K562 (cell line): ENCODE measurements around the gene TMEM245. TPM values are rescaled to one million over a fixed set of nuclear protein-coding genes. Genes with fewer than 3 reads are reported as not detected.

ENCODE experiments used
- ATAC-seq: fragments of 200-7000 bp; cut with Tn5 transposase; 3 replicates; pipeline ENCODE4 v1.9.1; 2020; ENCODE audit warnings: moderate library complexity
- BruUV-seq: library from RNA; stranded (reverse); fragments of 400-500 nt; replicated peaks from 2 replicates; lab custom pipeline; 2021; lab: Mats Ljungman, UMichigan
- CTCF ChIA-PET: fragments of 300-600 bp; formaldehyde crosslinking; extraction: SDS; loops from one replicate; lab custom pipeline; 2021; ENCODE audit warnings: low intra/inter-chr PET ratio; lab: Yijun Ruan, JAX
- POLR2A ChIA-PET: fragments of 300-600, 350-650 bp; sonication (Branson Sonifier 250); formaldehyde crosslinking; extraction: SDS; loops from one replicate; lab custom pipeline; 2021; ENCODE audit warnings: antibody characterized with exemption, inconsistent platforms; lab: Yijun Ruan, JAX
- DNase-seq, 4 experiments: peaks; one replicate each; pipeline versions ENCODE4 v3.0.0 to v3.0.0-alpha.2; 2011 to 2018; ENCODE audit warnings: low spot score in 3 of 4, mixed read lengths in 3 of 4; ENCODE audit errors: extremely low read depth in 1 of 4
- FAIRE-seq: peaks from 2 replicates; lab custom pipeline; 2011; peaks lifted over from hg19 to GRCh38; lab: Jason Lieb, UNC
- H2AFZ ChIP-seq: 2 replicates; pipeline ENCODE4 v1.6.0; 2011; ENCODE audit warnings: low read depth, low read length, control low read depth, inconsistent platforms
- H3K27ac ChIP-seq: fragments of 200-600 bp; 3 replicates; pipeline ENCODE4 v1.8.0; 2011; ENCODE audit warnings: low read depth, mild to moderate bottlenecking, control low read depth, inconsistent platforms, low read length, moderate library complexity, mixed read lengths; ENCODE audit errors: extremely low read depth
- H3K27me3 ChIP-seq, 2 experiments: fragments of 300-600 bp in 1 of 2; 2 replicates in 1 of 2; 3 replicates in 1 of 2; pipeline versions ENCODE4 v1.6.0 to v1.8.0; 2011; ENCODE audit warnings: inconsistent platforms in 2 of 2, low read length in 2 of 2, mild to moderate bottlenecking in 1 of 2, mixed read lengths in 1 of 2, moderate library complexity in 1 of 2; ENCODE audit not compliant: control insufficient read depth in 2 of 2, insufficient read depth in 2 of 2
- H3K36me3 ChIP-seq: fragments of 300-600 bp; 3 replicates; pipeline ENCODE4 v1.8.0; 2011; ENCODE audit warnings: mild to moderate bottlenecking, low read length, inconsistent platforms; ENCODE audit not compliant: control insufficient read depth, insufficient read depth
- H3K4me1 ChIP-seq, 2 experiments: fragments of 200-600 bp in 1 of 2; replicated peaks in 1 of 2; 2 replicates in 1 of 2; 3 replicates in 1 of 2; pipeline versions ENCODE4 v1.5.1 to v1.8.0; 2011; ENCODE audit warnings: inconsistent platforms in 2 of 2, low read length in 2 of 2, mild to moderate bottlenecking in 1 of 2, mixed read lengths in 1 of 2, moderate library complexity in 1 of 2; ENCODE audit not compliant: control insufficient read depth in 2 of 2, insufficient read depth in 2 of 2
- H3K4me2 ChIP-seq: 2 replicates; pipeline ENCODE4 v1.6.1; 2011; ENCODE audit warnings: low read length, control low read depth, inconsistent platforms, mixed read lengths; ENCODE audit not compliant: insufficient read depth
- H3K4me3 ChIP-seq: fragments of 200-600 bp; sonication (generic), shearing (Covaris generic); 2 replicates; pipeline ENCODE4 v1.5.1; 2016; ENCODE audit warnings: control low read depth, inconsistent platforms
- H3K79me2 ChIP-seq: fragments of 200-600 bp; 3 replicates; pipeline ENCODE4 v1.8.0; 2011; ENCODE audit warnings: low read length, inconsistent platforms; ENCODE audit not compliant: control insufficient read depth, insufficient read depth
- H3K9ac ChIP-seq, 2 experiments: 2 replicates each; pipeline versions ENCODE4 v1.6.0 to v1.6.1; 2011; ENCODE audit warnings: low read depth in 2 of 2, low read length in 2 of 2, control low read depth in 1 of 2, inconsistent platforms in 1 of 2, mild to moderate bottlenecking in 1 of 2, mixed read lengths in 1 of 2; ENCODE audit not compliant: insufficient read depth in 1 of 2
- H3K9me1 ChIP-seq: one replicate; pipeline ENCODE4 v1.6.0; 2011; ENCODE audit warnings: inconsistent platforms, mild to moderate bottlenecking, low read length, moderate library complexity; ENCODE audit not compliant: control insufficient read depth, insufficient read depth
- H3K9me3 ChIP-seq: replicated peaks from 2 replicates; pipeline ENCODE4 v1.5.1; 2011; ENCODE audit warnings: low read depth, low read length, inconsistent platforms; ENCODE audit not compliant: control insufficient read depth, insufficient read depth
- H4K20me1 ChIP-seq: replicated peaks from 2 replicates; pipeline ENCODE4 v1.6.1; 2011; ENCODE audit warnings: low read length, inconsistent platforms, mixed read lengths; ENCODE audit not compliant: control insufficient read depth, insufficient read depth
- BRCA1 ChIP-seq, 2 experiments: fragments of 450-650 bp in 1 of 2; sonication (generic) in 1 of 2; formaldehyde crosslinking in 1 of 2; IDR thresholded peaks; 2 replicates each; pipeline versions ENCODE4 v1.5.0 to v1.6.1; 2017 to 2020; ENCODE audit warnings: mild to moderate bottlenecking in 1 of 2, missing genetic modification reagents in 1 of 2
- CC2D1A ChIP-seq: fragments of 450-650 bp; IDR thresholded peaks from 2 replicates; pipeline ENCODE4 v1.6.1; 2017; ENCODE audit warnings: mild to moderate bottlenecking
- FOXJ2 ChIP-seq: fragments of 200-800 bp; sonication (Bioruptor generic); IDR thresholded peaks from 2 replicates; pipeline ENCODE4 v1.6.1; 2016; ENCODE audit warnings: missing genetic modification characterization, missing compliant biosample characterization
- ZBTB8A ChIP-seq: fragments of 450-650 bp; IDR thresholded peaks from 2 replicates; pipeline ENCODE4 v1.6.1; 2018; ENCODE audit warnings: mild to moderate bottlenecking, moderate library complexity; ENCODE audit not compliant: partially characterized antibody
- ZNF639 ChIP-seq, 2 experiments: fragments of 200-800 bp in 1 of 2; sonication (Bioruptor generic) in 1 of 2; sonication (generic) in 1 of 2; formaldehyde crosslinking in 1 of 2; IDR thresholded peaks in 1 of 2; conservative IDR thresholded peaks in 1 of 2; 2 replicates each; pipeline versions ENCODE4 v1.5.0 to v1.6.1; 2016 to 2020; ENCODE audit warnings: missing compliant biosample characterization in 1 of 2, missing genetic modification characterization in 1 of 2, missing genetic modification reagents in 1 of 2
- WGBS: fragments of 100-300 bp; shearing (Covaris generic); methylation state at CpG from one replicate; pipeline ENCODE4 v1.1.6; 2016; ENCODE audit warnings: low coverage, mixed read lengths; ENCODE audit not compliant: insufficient coverage; ENCODE audit errors: missing lambda C conversion rate; 5-methylcytosine and 5-hydroxymethylcytosine counted together
- in situ Hi-C: fragments of 300-500 bp; cut with MboI; formaldehyde crosslinking; loops from 4 replicates; pipeline ENCODE4 v1.15.0; 2018; ENCODE audit warnings: inconsistent platforms, mixed read lengths
- intact Hi-C: fragments of 100-400 bp; cut with micrococcal nuclease; formaldehyde crosslinking; loops from 2 replicates; pipeline ENCODE4 v1.14.2; 2022
- polyA plus RNA-seq, 8 experiments: library from polyadenylated mRNA; depleted of rRNA in 4 of 8; stranded (reverse) in 5 of 8; unstranded in 3 of 8; fragments of >200 nt; fragmentation: Nextera tagmentation in 2 of 8; fragmentation: Illumina TruSeq in 1 of 8; extraction: Ambion mirVana in 2 of 8; extraction: Trizol in 1 of 8; gene quantifications; 2 replicates each; pipeline versions ENCODE4 v1.2.1 to v1.2.3, GENCODE V29; 2011 to 2014; ENCODE audit warnings: inconsistent platforms in 1 of 8, missing spikeins in 1 of 8
- total RNA-seq, 7 experiments: library from RNA; depleted of rRNA in 6 of 7; stranded (reverse); fragments of >200 nt in 6 of 7; fragmentation: Illumina TruSeq in 2 of 7; extraction: Trizol in 2 of 7; gene quantifications; 2 replicates each; pipeline versions ENCODE4 v1.2.1 to v1.2.3, GENCODE V29; 2011 to 2021; ENCODE audit warnings: low replicate concordance in 1 of 7

Gene TMEM245
- total and polyA plus RNA-seq, 9 of the 15 experiments (the other 6 are each of a cell fraction or from before 2014, with no cell fraction given): 8.5 to 43.2 (median 24.3) TPM

GRCh38 chr9:109052416-109052815, 67.3 kb downstream of the TMEM245 start:
- ChIA-PET CTCF (no interaction called here), POLR2A (interaction anchor here (0.6 to 1.3 kb wide), 4 partner anchors 8 to 106 kb away, joined by 3 to 5 read pairs (median 4); no protein-coding TSS in a partner anchor)
- H3K36me3 ChIP-seq: peaks cover 91% of the 10 kb centered on the region

More at GRCh38 chr9:109052416-109052815, 67.3 kb downstream of the TMEM245 start:
- no peak overlapping the region for H3K4me3 ChIP-seq
- no peaks in the 10 kb centered on the region for H3K4me1 ChIP-seq
- H4K20me1 ChIP-seq: no peaks in the 10 kb centered on the region
- H3K4me2 ChIP-seq: no peak overlapping the region
- 97% methylated on average over 2 of the region's 2 CpGs for WGBS
- no peaks in the 10 kb centered on the region for H3K79me2 ChIP-seq
- H3K9me3 ChIP-seq: no peaks in the 10 kb centered on the region
- no peak for ATAC-seq
- intact Hi-C loops: no loop called here
- no peak for FAIRE-seq
- H2AFZ ChIP-seq: no peak overlapping the region
- in situ Hi-C loops: no loop called here
- no TSS peak for BruUV-seq
- TF ChIP-seq BRCA1 (IDR thresholded peaks at IDR 0.05) (no peak), BRCA1 (CRISPR knock-in tag; IDR thresholded peaks at IDR 0.05) (no peak), ZBTB8A (no peak), ZNF639 (CRISPR knock-in tag; conservative IDR thresholded peaks at IDR 0.05 in 1 of 2, IDR thresholded peaks at IDR 0.05 in 1 of 2) (no peak), FOXJ2 (tag) (no peak), CC2D1A (no peak)
- H3K9me1 ChIP-seq: no peaks in the 10 kb centered on the region
- no peak overlapping the region for H3K9ac ChIP-seq
- DNase-seq: no peak
- H3K27me3 ChIP-seq: no peaks in the 10 kb centered on the region
- H3K27ac ChIP-seq: no peak overlapping the region
